Dendritic cell treated with granulocyte-macrophage colony-stimulating factor and Interleukin-4, amounts not matched to agents 40 ng/mL and 50 ng/mL, for 4 days (primary cell): ENCODE results near the gene ENPEP.

Experiments
- H3K27ac Mint-ChIP-seq: one replicate; pipeline ENCODE4 v1.8.0; 2022; ENCODE audit warnings: mild to moderate bottlenecking, mixed read lengths
- H3K27me3 Mint-ChIP-seq: one replicate; pipeline ENCODE4 v1.8.0; 2022; ENCODE audit warnings: mild to moderate bottlenecking, mixed read lengths
- H3K36me3 Mint-ChIP-seq: one replicate; pipeline ENCODE4 v1.8.0; 2022; ENCODE audit warnings: low read depth, mixed read lengths
- H3K4me1 Mint-ChIP-seq: one replicate; pipeline ENCODE4 v1.8.0; 2022; ENCODE audit warnings: low read depth, mixed read lengths
- H3K4me3 Mint-ChIP-seq: one replicate; pipeline ENCODE4 v1.8.0; 2022; ENCODE audit warnings: mild to moderate bottlenecking, moderate library complexity, mixed read lengths
- H3K9me3 Mint-ChIP-seq: one replicate; pipeline ENCODE4 v1.8.0; 2022; ENCODE audit warnings: mixed read lengths
- intact Hi-C: fragments of 100-400 bp; cut with micrococcal nuclease; formaldehyde crosslinking; loops from one replicate; pipeline ENCODE4 v1.15.0; 2022

ENPEP gene

GRCh38 chr4:110613745-110614144 lies 137.8 kb downstream of the ENPEP start:
- H3K4me3 Mint-ChIP-seq, result no peak overlapping the region
- H3K4me1 Mint-ChIP-seq, result peaks cover 7% of the 10 kb centered on the region
- peaks cover 87% of the 10 kb centered on the region for H3K27me3 Mint-ChIP-seq
- no peak overlapping the region for H3K27ac Mint-ChIP-seq
- H3K9me3 Mint-ChIP-seq, result no peaks in the 10 kb centered on the region
- no peaks in the 10 kb centered on the region for H3K36me3 Mint-ChIP-seq
- intact Hi-C loops, result no loop called here

DNA sequence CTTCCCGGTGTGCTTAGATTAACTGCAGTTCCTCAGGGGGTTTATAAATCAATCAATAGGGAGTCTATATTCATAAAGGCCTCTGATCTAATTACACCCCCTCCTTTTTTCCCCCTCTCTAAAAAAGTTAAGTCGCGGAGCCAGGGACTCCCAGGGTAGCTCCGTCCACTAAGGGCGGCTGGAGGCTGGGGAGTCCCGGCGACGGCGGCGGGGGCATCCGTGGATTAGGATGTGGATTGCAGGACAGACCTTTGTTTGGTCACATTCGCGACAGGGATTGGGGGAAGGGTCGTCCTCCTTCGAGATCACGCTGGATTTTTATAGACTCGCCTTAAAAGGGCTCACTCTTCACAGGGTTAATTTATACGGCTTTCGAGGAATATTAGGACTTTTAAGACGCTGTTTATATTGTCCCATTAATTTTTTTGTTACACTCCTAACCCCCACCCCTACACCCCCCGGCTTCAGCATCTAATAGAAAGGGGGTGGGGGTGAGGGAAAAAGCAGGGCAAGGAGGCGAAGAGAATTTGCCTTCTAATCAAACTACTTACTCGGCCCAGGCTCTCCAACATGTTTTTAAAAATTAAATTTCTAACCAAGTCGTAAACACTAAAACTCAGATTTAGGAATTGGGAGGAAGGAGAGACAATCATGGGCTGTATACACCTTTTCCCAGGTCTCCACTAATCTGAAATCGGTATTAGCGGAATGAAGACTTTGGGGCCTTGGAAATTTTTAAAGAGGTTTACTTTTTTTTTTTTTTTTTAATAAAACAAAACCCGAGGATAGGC lies 138.4 kb downstream of the ENPEP start:
- H3K4me1 Mint-ChIP-seq, result peaks cover 8% of the 10 kb centered on the region
- H3K4me3 Mint-ChIP-seq, result no peak overlapping the region
- no peaks in the 10 kb centered on the region for H3K36me3 Mint-ChIP-seq
- intact Hi-C loops, result no loop called here
- H3K9me3 Mint-ChIP-seq, result no peaks in the 10 kb centered on the region
- H3K27ac Mint-ChIP-seq, result no peak overlapping the region
- H3K27me3 Mint-ChIP-seq, result peaks cover 87% of the 10 kb centered on the region
